ENCODE data around the gene SLC6A6.

DNA sequence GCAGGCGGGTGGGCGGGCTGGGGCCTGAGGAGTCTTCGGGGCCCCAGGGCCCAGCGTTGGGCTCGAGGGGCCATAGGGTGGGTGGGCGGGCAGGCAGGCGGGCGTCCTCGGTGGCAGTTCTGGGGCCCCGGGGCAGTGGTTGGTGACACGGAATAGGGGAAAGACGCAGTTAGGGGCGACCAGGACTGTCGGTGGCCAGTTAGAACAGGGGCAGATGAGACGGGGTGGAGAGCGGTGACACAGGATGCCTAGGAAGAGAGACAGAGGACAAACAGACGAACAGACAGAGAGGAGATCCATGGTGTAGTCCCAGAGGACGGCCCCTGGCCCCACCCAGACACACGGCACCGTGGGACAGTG, 101.3 kb downstream of the SLC6A6 start:
- TF ChIP-seq, protein P1, sequence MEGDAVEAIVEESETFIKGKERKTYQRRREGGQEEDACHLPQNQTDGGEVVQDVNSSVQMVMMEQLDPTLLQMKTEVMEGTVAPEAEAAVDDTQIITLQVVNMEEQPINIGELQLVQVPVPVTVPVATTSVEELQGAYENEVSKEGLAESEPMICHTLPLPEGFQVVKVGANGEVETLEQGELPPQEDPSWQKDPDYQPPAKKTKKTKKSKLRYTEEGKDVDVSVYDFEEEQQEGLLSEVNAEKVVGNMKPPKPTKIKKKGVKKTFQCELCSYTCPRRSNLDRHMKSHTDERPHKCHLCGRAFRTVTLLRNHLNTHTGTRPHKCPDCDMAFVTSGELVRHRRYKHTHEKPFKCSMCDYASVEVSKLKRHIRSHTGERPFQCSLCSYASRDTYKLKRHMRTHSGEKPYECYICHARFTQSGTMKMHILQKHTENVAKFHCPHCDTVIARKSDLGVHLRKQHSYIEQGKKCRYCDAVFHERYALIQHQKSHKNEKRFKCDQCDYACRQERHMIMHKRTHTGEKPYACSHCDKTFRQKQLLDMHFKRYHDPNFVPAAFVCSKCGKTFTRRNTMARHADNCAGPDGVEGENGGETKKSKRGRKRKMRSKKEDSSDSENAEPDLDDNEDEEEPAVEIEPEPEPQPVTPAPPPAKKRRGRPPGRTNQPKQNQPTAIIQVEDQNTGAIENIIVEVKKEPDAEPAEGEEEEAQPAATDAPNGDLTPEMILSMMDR (IDR thresholded peaks at IDR 0.05 in 8 of 11, conservative IDR thresholded peaks at IDR 0.05 in 3 of 11): no peak
- TF ChIP-seq POLR2A (IDR thresholded peaks at IDR 0.05) (no peak), POLR2AphosphoS5 (IDR thresholded peaks at IDR 0.05) (no peak)

All from spleen (tissue), 7 donors.